GM18909 (cell line): ENCODE data around the gene PPOX.

Experiments
- ATAC-seq: cut with Tn5 transposase; IDR thresholded peaks from one replicate; pipeline ENCODE4 v1.9.1; 2021; ENCODE audit warnings: mild to moderate bottlenecking; ENCODE audit not compliant: unreplicated experiment, poor library complexity

PPOX gene

GRCh38 chr1:161218301-161219077, 52.3 kb downstream of the PPOX start:
- ATAC-seq: no peak

GRCh38 chr1:161219078-161219892, 53.1 kb downstream of the PPOX start:
- no peak for ATAC-seq

- ATAC-seq: no peak
These were observed 53.8 kb downstream of the PPOX start for GRCh38 chr1:161220002-161220401.
